Heart left ventricle (tissue), 16 donors: Measurements from ENCODE around the gene GALK1. TPM values are rescaled to one million over a fixed set of nuclear protein-coding genes. Genes with fewer than 3 reads are reported as not detected.

Experiments used
- ATAC-seq, 4 donors: fragments of 200-7000 bp; cut with Tn5 transposase; one replicate each; pipeline ENCODE4 v1.9.1; 2020 to 2022; ENCODE audit warnings: moderate library complexity in 4 of 4, mild to moderate bottlenecking in 3 of 4, moderate number of reproducible peaks in 1 of 4
- DNase-seq, 5 donors: peaks; one replicate each; pipeline ENCODE4 v3.0.0-alpha.2; 2020
- H3K27ac ChIP-seq, 12 donors: fragments of 200-600 bp; sonication (generic) in 4 of 12; one replicate each; pipeline versions ENCODE4 v1.5.0 to v1.8.0; 2016 to 2022; ENCODE audit warnings: mild to moderate bottlenecking in 2 of 12
- H3K27me3 ChIP-seq, 9 donors: fragments of 200-600 bp; sonication (generic) in 2 of 9; one replicate each; pipeline versions ENCODE4 v1.5.1 to v1.8.0; 2016 to 2022; ENCODE audit warnings: mild to moderate bottlenecking in 3 of 9
- H3K36me3 ChIP-seq, 9 donors: fragments of 200-600 bp; sonication (generic) in 2 of 9; one replicate each; pipeline versions ENCODE4 v1.5.0 to v1.8.0; 2018 to 2022; ENCODE audit warnings: mild to moderate bottlenecking in 2 of 9
- H3K4me1 ChIP-seq, 12 donors: fragments of 200-600 bp; sonication (generic) in 4 of 12; one replicate each; pipeline versions ENCODE4 v1.5.0 to v1.8.0; 2016 to 2022; ENCODE audit warnings: mild to moderate bottlenecking in 3 of 12
- H3K4me3 ChIP-seq, 12 donors: fragments of 200-600 bp; sonication (generic) in 4 of 12; one replicate each; pipeline versions ENCODE4 v1.5.0 to v1.8.0; 2017 to 2022; ENCODE audit warnings: mild to moderate bottlenecking in 9 of 12, moderate library complexity in 4 of 12
- H3K9me3 ChIP-seq, 12 donors: fragments of 200-600 bp; sonication (generic) in 4 of 12; one replicate each; pipeline versions ENCODE4 v1.5.0 to v1.8.0; 2016 to 2022; ENCODE audit warnings: mild to moderate bottlenecking in 1 of 12
- POLR2A ChIP-seq, 2 donors: fragments of 450-650 bp; IDR thresholded peaks; one replicate each; pipeline ENCODE4 v1.6.1; 2017; ENCODE audit warnings: antibody characterized with exemption in 2 of 2, mild to moderate bottlenecking in 2 of 2, moderate library complexity in 2 of 2
- WGBS, 4 donors: extraction: QIAGEN DNeasy Blood & Tissue Kit in 2 of 4; methylation state at CpG; one replicate each; pipeline versions ENCODE4 v1.1.5 to v1.1.7; 2013 to 2018; 5-methylcytosine and 5-hydroxymethylcytosine counted together
- intact Hi-C, 10 donors: fragments of 100-400 bp; cut with DNase I; formaldehyde crosslinking; loops; one replicate each; pipeline versions ENCODE4 v1.11.1 to v1.14.2; 2022
- polyA plus RNA-seq, 2 donors: library from polyadenylated mRNA; stranded (reverse); fragments of 200-250 nt; gene quantifications; one replicate each; pipeline ENCODE4 v1.2.3, GENCODE V29; 2013
- total RNA-seq, 9 donors: library from RNA; depleted of rRNA in 2 of 9; stranded (reverse); fragments of >200 nt in 2 of 9; fragmentation: NEBNext Ultra II Directional in 3 of 9; extraction: Animal tissue kit (Norgen Biotek cat#: 25700) in 3 of 9; gene quantifications; one replicate each; pipeline versions ENCODE4 v1.1.0 to v1.2.4, GENCODE V29; 2016 to 2023
- TF ChIP-seq, protein P1 (sequence below), 12 donors: fragments of 200-600 bp; sonication (generic) in 4 of 12; IDR thresholded peaks; one replicate each; pipeline versions ENCODE4 v1.5.0 to v1.8.0; 2018 to 2022; ENCODE audit warnings: antibody characterized with exemption in 12 of 12, mild to moderate bottlenecking in 5 of 12
- donor health status: ischemic (EF 13 %, LVEDD 7.1; RV severe dilation, severe dysfunction).
- donor health status: healthy with polysubstance abuse.
- donor health status: DM: no; HTN: yes; CAD: no.
- donor health status: DM: no; HTN: no; CAD: no.
- donor health status: ischemic (EF 25% LVEDD 6.9; RV normal size, moderate dysfunction).
- donor health status: ischemic (EF 25% LVEDD 5.7; RV mildly dilated, moderate dysfunction).
- donor health status: healthy.
- donor health status: DM: yes; HTN: yes; CAD: no.
- donor health status: ischemic (EF 35%, LVEDD 5.7; RV mildly dilated, moderate dysfunction).
- donor health status: nonischemic (EF 11% LVEDD 7.7; RV severe dilation, severe dysfunction).
- donor health status: DM: yes; HTN: yes; CAD: no.
- donor health status: PGD.
- donor health status: ischemic (EF 29% LVEDD 5.4; RV normal size, mild dysfunction).
- donor health status: nonischemic (EF 23%, LVEDD 6.1; RV moderate dilation, normal function).

The GALK1 gene
- total and polyA plus RNA-seq, 11 donors, result 9.6 to 31.2 (median 20.1) TPM

DNA sequence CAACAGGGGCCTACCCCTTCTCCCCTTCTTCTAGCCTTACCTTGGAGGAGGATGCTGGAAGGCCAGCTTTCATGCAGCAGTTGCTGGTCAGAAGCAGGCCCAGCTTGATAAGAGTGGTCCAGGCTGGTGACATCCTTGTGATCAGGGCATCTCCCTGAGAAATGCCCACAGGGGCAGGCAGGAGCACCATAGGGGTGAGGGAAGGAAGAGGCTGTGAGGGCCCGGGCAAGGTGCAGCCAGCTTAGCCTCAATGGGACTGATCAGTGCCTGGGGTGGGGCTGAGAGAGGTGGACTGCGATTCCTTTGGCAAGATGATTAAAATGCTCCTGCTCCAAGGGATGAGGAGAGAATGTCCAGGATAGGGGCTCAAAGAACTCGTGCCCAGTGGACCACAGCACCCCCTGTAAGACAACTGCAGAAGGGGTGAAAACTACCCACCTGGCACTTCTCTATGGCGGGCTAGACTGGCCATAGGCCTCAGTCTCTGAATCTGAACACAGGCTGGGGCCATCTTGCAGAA lies 9.5 kb upstream of the GALK1 start:
- Histone ChIP-seq H3K27me3 (no peaks in the 10 kb centered on the region), H3K36me3 (peaks cover 9 to 54% (median 49%) of the 10 kb centered on the region in 9 donors), H3K27ac (peak overlapping the region in 3 of 12 donors; percentile 17 to 100 (median 99)), H3K9me3 (no peaks in the 10 kb centered on the region), H3K4me3 (no peak overlapping the region), H3K4me1 (peaks cover 10 to 39% (median 29%) of the 10 kb centered on the region in 12 donors)
- ATAC-seq (peak in 1 of 4 donors; percentile 0), DNase-seq (no peak)
- 84 to 95% (median 90%) methylated on average over 4 of the region's 4 CpGs for WGBS, 4 donors
- TF ChIP-seq POLR2A (IDR thresholded peaks at IDR 0.05), result no peak
- TF ChIP-seq, protein P1, sequence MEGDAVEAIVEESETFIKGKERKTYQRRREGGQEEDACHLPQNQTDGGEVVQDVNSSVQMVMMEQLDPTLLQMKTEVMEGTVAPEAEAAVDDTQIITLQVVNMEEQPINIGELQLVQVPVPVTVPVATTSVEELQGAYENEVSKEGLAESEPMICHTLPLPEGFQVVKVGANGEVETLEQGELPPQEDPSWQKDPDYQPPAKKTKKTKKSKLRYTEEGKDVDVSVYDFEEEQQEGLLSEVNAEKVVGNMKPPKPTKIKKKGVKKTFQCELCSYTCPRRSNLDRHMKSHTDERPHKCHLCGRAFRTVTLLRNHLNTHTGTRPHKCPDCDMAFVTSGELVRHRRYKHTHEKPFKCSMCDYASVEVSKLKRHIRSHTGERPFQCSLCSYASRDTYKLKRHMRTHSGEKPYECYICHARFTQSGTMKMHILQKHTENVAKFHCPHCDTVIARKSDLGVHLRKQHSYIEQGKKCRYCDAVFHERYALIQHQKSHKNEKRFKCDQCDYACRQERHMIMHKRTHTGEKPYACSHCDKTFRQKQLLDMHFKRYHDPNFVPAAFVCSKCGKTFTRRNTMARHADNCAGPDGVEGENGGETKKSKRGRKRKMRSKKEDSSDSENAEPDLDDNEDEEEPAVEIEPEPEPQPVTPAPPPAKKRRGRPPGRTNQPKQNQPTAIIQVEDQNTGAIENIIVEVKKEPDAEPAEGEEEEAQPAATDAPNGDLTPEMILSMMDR (IDR thresholded peaks at IDR 0.05), result no peak
- intact Hi-C loops, result loop anchor here in 4 of 10 donors (5.0 to 10.0 kb wide), 3 partner anchors 58 to 120 kb away; partner anchors contain the start of genes TRIM47 (in 2 of the 4) and TRIM65 (in 1 of the 4)

DNA sequence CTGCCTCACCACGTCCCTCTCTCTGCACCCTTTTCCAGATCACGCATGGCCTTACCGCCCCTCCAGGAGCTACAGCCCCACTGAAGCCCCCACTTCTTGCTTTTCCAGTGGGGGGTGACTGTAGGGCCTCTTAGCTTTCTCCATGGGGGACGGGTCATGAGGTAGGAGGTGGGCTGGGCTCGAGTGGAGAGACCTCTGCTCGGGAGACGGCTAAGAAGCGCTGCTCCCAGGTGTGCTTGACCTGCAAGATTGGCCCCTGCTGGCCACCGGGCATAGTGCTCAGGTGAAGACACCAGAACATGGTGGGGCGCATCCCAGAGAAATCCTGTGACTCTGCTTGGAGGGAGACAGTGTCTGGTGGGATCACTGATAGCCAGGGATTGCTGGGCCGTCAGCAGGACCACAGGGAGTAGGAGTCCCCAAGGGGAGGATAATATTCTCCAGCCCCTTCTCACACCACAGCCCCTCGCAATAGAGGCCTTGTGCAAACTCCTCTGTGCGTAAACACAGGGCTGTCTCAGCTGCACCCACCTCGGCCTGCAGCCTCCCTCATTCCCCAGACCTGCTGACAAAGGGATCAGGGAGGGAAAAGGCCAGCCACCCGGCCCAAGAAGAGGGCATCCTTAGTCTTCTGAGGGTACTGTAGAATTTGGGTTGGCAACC lies 8.9 kb upstream of the GALK1 start:
- DNase-seq (peak in 1 of 5 donors; percentile 38), ATAC-seq (peak in 1 of 4 donors; percentile 1)
- Histone ChIP-seq H3K36me3 (peaks cover 8 to 52% (median 48%) of the 10 kb centered on the region in 9 donors), H3K4me1 (peaks cover 10 to 39% (median 29%) of the 10 kb centered on the region in 12 donors), H3K27ac (peak overlapping the region in 1 of 12 donors; percentile 17), H3K9me3 (no peaks in the 10 kb centered on the region), H3K4me3 (no peak overlapping the region), H3K27me3 (no peaks in the 10 kb centered on the region)
- no peak for TF ChIP-seq POLR2A (IDR thresholded peaks at IDR 0.05)
- TF ChIP-seq, protein P1 (IDR thresholded peaks at IDR 0.05), result no peak
- WGBS, 4 donors, result 79 to 89% (median 85%) methylated on average over 15 of the region's 15 CpGs
- intact Hi-C loops, result loop anchor here in 4 of 10 donors (5.0 to 10.0 kb wide), 3 partner anchors 58 to 121 kb away; partner anchors contain the start of genes TRIM47 (in 2 of the 4) and TRIM65 (in 1 of the 4)

DNA sequence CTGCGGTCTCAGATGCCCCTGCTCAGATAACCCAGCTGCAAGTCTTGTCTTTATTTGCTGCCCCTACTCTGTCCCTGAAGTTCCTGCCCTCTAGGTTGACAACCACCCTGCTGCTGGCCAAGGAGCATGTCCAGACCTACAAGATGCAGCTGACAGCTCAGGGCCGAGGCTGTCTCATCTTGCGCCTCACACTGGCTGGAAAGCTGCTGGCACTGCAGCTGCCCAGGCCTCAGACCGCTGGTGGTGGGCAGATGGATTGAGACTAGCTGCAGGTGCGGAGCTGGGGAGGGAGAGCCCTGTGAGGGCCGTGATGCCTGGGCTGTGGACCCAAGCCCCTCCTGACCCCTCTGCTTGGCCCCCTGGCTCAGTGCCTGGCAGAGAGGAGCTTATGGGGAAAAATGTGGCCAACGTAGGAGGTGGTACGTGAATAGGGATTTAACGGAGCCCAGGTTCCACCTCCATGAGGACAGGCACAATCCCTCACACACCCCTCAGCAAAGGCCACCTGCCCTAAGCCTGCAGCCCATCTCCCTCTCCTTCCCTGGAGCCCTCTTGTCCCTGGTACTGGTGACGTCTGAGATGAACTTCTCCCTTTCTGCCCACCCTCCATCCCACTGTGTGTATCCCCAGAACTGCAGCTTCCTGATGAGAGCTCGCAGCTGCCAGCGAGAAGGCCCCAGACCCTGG lies 8.3 kb upstream of the GALK1 start:
- DNase-seq, result no peak

More for the DNA sequence above, 8.3 kb upstream of the GALK1 start:
- Histone ChIP-seq H3K36me3 (peaks cover 1 to 46% (median 42%) of the 10 kb centered on the region in 9 donors), H3K9me3 (no peaks in the 10 kb centered on the region), H3K4me3 (no peak overlapping the region), H3K27me3 (no peaks in the 10 kb centered on the region), H3K27ac (no peak overlapping the region), H3K4me1 (peaks cover 10 to 36% (median 29%) of the 10 kb centered on the region in 12 donors)
- intact Hi-C loops, result loop anchor here in 4 of 10 donors (5.0 to 10.0 kb wide), 3 partner anchors 59 to 122 kb away; partner anchors contain the start of genes TRIM47 (in 2 of the 4) and TRIM65 (in 1 of the 4)
- TF ChIP-seq POLR2A (IDR thresholded peaks at IDR 0.05), result no peak
- TF ChIP-seq, protein P1 (IDR thresholded peaks at IDR 0.05), result no peak
- peak in 1 of 4 donors; percentile 4 for ATAC-seq
- WGBS, 4 donors, result 81 to 85% (median 84%) methylated on average over 11 to 12 of the region's 12 CpGs
